ENCODE results near the gene GFRA1.

The GFRA1 gene

GRCh38 chr10:116270771-116271592, 2.0 kb downstream of the GFRA1 start:
- DNase-seq, result no peak

- no peak for DNase-seq
Observed at GRCh38 chr10:116270126-116270770, 2.8 kb downstream of the GFRA1 start.

- no peak for DNase-seq
Observed at GRCh38 chr10:116269619-116270018, 3.4 kb downstream of the GFRA1 start.

- no peak for DNase-seq
Observed at GRCh38 chr10:116268976-116269375, 4.0 kb downstream of the GFRA1 start.

- DNase-seq, result no peak
Observed at GRCh38 chr10:116265686-116266085, 7.3 kb downstream of the GFRA1 start.

- no peak for DNase-seq
Observed at GRCh38 chr10:116263870-116264655, 8.9 kb downstream of the GFRA1 start.

- no peak for DNase-seq
Observed at GRCh38 chr10:116262678-116263077, 10.3 kb downstream of the GFRA1 start.

GRCh38 chr10:116260599-116260998, 12.4 kb downstream of the GFRA1 start:
- DNase-seq, result no peak

- no peak for DNase-seq
Observed at GRCh38 chr10:116259638-116260037, 13.4 kb downstream of the GFRA1 start.

GRCh38 chr10:116257785-116258184, 15.2 kb downstream of the GFRA1 start:
- DNase-seq, result no peak

GRCh38 chr10:116256752-116257259, 16.2 kb downstream of the GFRA1 start:
- DNase-seq, result no peak

- DNase-seq, result no peak
Observed at GRCh38 chr10:116255886-116256751, 16.9 kb downstream of the GFRA1 start.

GRCh38 chr10:116254422-116255155, 18.4 kb downstream of the GFRA1 start:
- DNase-seq, result no peak

- DNase-seq, result no peak
Observed at GRCh38 chr10:116253716-116254115, 19.3 kb downstream of the GFRA1 start.

GRCh38 chr10:116251602-116252395, 21.2 kb downstream of the GFRA1 start:
- no peak for DNase-seq

GRCh38 chr10:116247691-116248090, 25.3 kb downstream of the GFRA1 start:
- DNase-seq, result no peak

GRCh38 chr10:116246263-116246662, 26.7 kb downstream of the GFRA1 start:
- no peak for DNase-seq

GRCh38 chr10:116245156-116245555, 27.9 kb downstream of the GFRA1 start:
- no peak for DNase-seq

GRCh38 chr10:116241642-116242410, 31.2 kb downstream of the GFRA1 start:
- no peak for DNase-seq

GRCh38 chr10:116241085-116241484, 31.9 kb downstream of the GFRA1 start:
- no peak for DNase-seq

All from CD4-positive, alpha-beta T cell treated with Interferon gamma for 1 hour (primary cell).